ENCODE data around the gene ZRANB3. TPM values are rescaled to one million over a fixed set of nuclear protein-coding genes. Genes with fewer than 3 reads are reported as not detected.

Gene ZRANB3
- total RNA-seq, 1 experiment from 2014 or later: 12.0 TPM

DNA sequence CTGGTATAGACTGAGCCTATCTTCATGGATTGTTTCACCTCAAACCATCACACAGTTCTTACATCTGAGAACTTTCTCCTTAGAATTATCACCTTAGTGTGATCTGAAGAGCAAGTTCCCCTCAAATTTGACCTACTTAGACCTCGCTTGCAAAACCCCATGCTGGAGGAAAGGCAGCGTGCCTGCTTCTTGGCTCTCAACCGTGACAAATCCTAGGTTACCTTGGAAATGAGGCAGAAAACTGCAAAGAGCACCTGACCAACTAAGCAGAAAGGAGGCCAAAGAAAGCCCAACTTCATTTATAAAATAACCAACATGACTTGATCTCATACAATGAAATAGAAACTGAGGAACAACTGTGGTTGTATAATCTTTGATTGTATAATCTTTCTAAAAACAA is 332.5 kb downstream of the ZRANB3 start:
- Histone ChIP-seq H3K9me2 (ENCODE audit: insufficient read depth) (no peaks in the 10 kb centered on the region), H3K27me3 (ENCODE audit: insufficient read depth, low read length) (no peaks in the 10 kb centered on the region), H3K9ac (ENCODE audit: low read length) (no peak overlapping the region), H3K36me3 (ENCODE audit: control insufficient read depth in 1 of 2, insufficient read depth in 2 of 2, low read length in 2 of 2) (no peaks in the 10 kb centered on the region), H3K4me2 (ENCODE audit: low read length) (no peak overlapping the region), H2AFZ (ENCODE audit: low read depth, low read length, poor library complexity, severe bottlenecking) (no peak overlapping the region), H3K4me1 (ENCODE audit: control insufficient read depth in 1 of 2, insufficient read depth in 2 of 2, low read length in 2 of 2) (no peaks in the 10 kb centered on the region), H3K79me2 (ENCODE audit: insufficient read depth, low read length) (no peaks in the 10 kb centered on the region), H3K27ac (ENCODE audit: low read depth, low read length) (no peak overlapping the region), H3K9me3 (ENCODE audit: control insufficient read depth in 1 of 2, insufficient read depth in 1 of 2, low read depth in 1 of 2, low read length in 2 of 2) (no peaks in the 10 kb centered on the region; a peak in 1 of 4 replicates), H3K4me3 (replicated peaks in 1 of 2; ENCODE audit: low read depth in 1 of 2, low read length in 2 of 2) (no peak overlapping the region), H4K20me1 (ENCODE audit: insufficient read depth) (no peaks in the 10 kb centered on the region)
- BruUV-seq (replicated peaks): no TSS peak
- ChIA-PET CTCF (no interaction called here), POLR2A (no interaction called here), RAD21 (ENCODE audit: low non-redundant PET in 1 of 2, low total read pairs in 2 of 2, uncharacterized antibody in 2 of 2, unreplicated experiment in 2 of 2) (no interaction called here)
- ATAC-seq: no peak
- intact Hi-C loops (cut with micrococcal nuclease): no loop called here
- TF ChIP-seq SP1 (IDR thresholded peaks at IDR 0.05; ENCODE audit: low read depth): no peak
- no peak for TF ChIP-seq RAD21 (IDR thresholded peaks at IDR 0.05; ENCODE audit: low read depth)
- TF ChIP-seq JUND (IDR thresholded peaks at IDR 0.05): no peak
- TF ChIP-seq FOSL1 (IDR thresholded peaks at IDR 0.05; ENCODE audit: low read depth): no peak
- TF ChIP-seq CEBPB (IDR thresholded peaks at IDR 0.05; ENCODE audit: low read depth): no peak
- TF ChIP-seq, protein P1, sequence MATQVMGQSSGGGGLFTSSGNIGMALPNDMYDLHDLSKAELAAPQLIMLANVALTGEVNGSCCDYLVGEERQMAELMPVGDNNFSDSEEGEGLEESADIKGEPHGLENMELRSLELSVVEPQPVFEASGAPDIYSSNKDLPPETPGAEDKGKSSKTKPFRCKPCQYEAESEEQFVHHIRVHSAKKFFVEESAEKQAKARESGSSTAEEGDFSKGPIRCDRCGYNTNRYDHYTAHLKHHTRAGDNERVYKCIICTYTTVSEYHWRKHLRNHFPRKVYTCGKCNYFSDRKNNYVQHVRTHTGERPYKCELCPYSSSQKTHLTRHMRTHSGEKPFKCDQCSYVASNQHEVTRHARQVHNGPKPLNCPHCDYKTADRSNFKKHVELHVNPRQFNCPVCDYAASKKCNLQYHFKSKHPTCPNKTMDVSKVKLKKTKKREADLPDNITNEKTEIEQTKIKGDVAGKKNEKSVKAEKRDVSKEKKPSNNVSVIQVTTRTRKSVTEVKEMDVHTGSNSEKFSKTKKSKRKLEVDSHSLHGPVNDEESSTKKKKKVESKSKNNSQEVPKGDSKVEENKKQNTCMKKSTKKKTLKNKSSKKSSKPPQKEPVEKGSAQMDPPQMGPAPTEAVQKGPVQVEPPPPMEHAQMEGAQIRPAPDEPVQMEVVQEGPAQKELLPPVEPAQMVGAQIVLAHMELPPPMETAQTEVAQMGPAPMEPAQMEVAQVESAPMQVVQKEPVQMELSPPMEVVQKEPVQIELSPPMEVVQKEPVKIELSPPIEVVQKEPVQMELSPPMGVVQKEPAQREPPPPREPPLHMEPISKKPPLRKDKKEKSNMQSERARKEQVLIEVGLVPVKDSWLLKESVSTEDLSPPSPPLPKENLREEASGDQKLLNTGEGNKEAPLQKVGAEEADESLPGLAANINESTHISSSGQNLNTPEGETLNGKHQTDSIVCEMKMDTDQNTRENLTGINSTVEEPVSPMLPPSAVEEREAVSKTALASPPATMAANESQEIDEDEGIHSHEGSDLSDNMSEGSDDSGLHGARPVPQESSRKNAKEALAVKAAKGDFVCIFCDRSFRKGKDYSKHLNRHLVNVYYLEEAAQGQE (IDR thresholded peaks at IDR 0.05; ENCODE audit: low read depth): no peak
- no peak for DNase-seq (ENCODE audit: low read depth, low spot score)

DNA sequence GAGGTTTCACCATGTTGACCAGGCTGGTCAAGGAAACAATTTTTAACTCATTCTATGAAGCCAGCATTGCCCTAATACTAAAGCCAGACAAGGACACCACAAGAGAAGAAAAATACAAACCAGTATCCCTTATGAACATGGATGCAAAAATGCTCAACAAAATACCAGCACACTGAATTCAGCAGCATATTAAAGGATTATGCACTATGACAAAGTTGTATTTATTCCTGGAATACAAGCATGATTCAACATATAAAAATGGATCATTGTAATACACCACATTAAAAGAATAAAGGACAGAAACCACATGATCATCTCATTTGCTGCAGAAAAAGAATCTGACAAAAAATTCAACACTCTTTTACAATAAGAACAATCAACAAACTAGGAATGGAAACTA is 340.2 kb downstream of the ZRANB3 start:
- no peak overlapping the region for H2AFZ ChIP-seq (ENCODE audit: low read depth, low read length, poor library complexity, severe bottlenecking)
- H3K9me3 ChIP-seq (ENCODE audit: control insufficient read depth in 1 of 2, insufficient read depth in 1 of 2, low read depth in 1 of 2, low read length in 2 of 2): no peaks in the 10 kb centered on the region; a peak in 1 of 4 replicates
- H3K4me1 ChIP-seq (ENCODE audit: control insufficient read depth in 1 of 2, insufficient read depth in 2 of 2, low read length in 2 of 2): no peaks in the 10 kb centered on the region
- intact Hi-C loops (cut with micrococcal nuclease): no loop called here
- H4K20me1 ChIP-seq (ENCODE audit: insufficient read depth): no peaks in the 10 kb centered on the region
- H3K79me2 ChIP-seq (ENCODE audit: insufficient read depth, low read length): no peaks in the 10 kb centered on the region
- ChIA-PET RAD21 (ENCODE audit: low non-redundant PET in 1 of 2, low total read pairs in 2 of 2, uncharacterized antibody in 2 of 2, unreplicated experiment in 2 of 2) (no interaction called here), CTCF (no interaction called here), POLR2A (no interaction called here)
- TF ChIP-seq, protein P2, sequence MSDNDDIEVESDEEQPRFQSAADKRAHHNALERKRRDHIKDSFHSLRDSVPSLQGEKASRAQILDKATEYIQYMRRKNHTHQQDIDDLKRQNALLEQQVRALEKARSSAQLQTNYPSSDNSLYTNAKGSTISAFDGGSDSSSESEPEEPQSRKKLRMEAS (IDR thresholded peaks at IDR 0.05): no peak
- TF ChIP-seq ZNF274 (IDR thresholded peaks at IDR 0.05; ENCODE audit: low read depth, low read length) (no peak), ZFX (IDR thresholded peaks at IDR 0.05) (no peak), CEBPB (IDR thresholded peaks at IDR 0.05; ENCODE audit: low read depth) (no peak), FOSL1 (IDR thresholded peaks at IDR 0.05; ENCODE audit: low read depth) (no peak), SIN3A (IDR thresholded peaks at IDR 0.05; ENCODE audit: low read depth) (no peak), ELF1 (IDR thresholded peaks at IDR 0.05; ENCODE audit: borderline replicate concordance, low read depth) (no peak)
- TF ChIP-seq, protein P3, sequence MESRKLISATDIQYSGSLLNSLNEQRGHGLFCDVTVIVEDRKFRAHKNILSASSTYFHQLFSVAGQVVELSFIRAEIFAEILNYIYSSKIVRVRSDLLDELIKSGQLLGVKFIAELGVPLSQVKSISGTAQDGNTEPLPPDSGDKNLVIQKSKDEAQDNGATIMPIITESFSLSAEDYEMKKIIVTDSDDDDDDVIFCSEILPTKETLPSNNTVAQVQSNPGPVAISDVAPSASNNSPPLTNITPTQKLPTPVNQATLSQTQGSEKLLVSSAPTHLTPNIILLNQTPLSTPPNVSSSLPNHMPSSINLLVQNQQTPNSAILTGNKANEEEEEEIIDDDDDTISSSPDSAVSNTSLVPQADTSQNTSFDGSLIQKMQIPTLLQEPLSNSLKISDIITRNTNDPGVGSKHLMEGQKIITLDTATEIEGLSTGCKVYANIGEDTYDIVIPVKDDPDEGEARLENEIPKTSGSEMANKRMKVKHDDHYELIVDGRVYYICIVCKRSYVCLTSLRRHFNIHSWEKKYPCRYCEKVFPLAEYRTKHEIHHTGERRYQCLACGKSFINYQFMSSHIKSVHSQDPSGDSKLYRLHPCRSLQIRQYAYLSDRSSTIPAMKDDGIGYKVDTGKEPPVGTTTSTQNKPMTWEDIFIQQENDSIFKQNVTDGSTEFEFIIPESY (IDR thresholded peaks at IDR 0.05; ENCODE audit: extremely low read depth, insufficient replicate concordance, low read length): no peak
- TF ChIP-seq, protein P1 (IDR thresholded peaks at IDR 0.05; ENCODE audit: low read depth): no peak
- H3K27me3 ChIP-seq (ENCODE audit: insufficient read depth, low read length): no peaks in the 10 kb centered on the region
- no peak overlapping the region for H3K9ac ChIP-seq (ENCODE audit: low read length)
- no peak for ATAC-seq
- DNase-seq (ENCODE audit: low read depth, low spot score): no peak
- no peaks in the 10 kb centered on the region for H3K9me2 ChIP-seq (ENCODE audit: insufficient read depth)
- no peak overlapping the region for H3K4me2 ChIP-seq (ENCODE audit: low read length)
- H3K27ac ChIP-seq (ENCODE audit: low read depth, low read length): no peak overlapping the region
- no peaks in the 10 kb centered on the region for H3K36me3 ChIP-seq (ENCODE audit: control insufficient read depth in 1 of 2, insufficient read depth in 2 of 2, low read length in 2 of 2)
- no TSS peak for BruUV-seq (replicated peaks)
- H3K4me3 ChIP-seq (replicated peaks in 1 of 2; ENCODE audit: low read depth in 1 of 2, low read length in 2 of 2): no peak overlapping the region

Data from HCT116 (cell line).